ENCODE data around the gene RAD51B.

RAD51B gene

GRCh38 chr14:68519671-68520187, 700.1 kb downstream of the RAD51B start:
- H3K4me3 ChIP-seq (ENCODE audit: low read depth, low read length) = no peak overlapping the region

DNA sequence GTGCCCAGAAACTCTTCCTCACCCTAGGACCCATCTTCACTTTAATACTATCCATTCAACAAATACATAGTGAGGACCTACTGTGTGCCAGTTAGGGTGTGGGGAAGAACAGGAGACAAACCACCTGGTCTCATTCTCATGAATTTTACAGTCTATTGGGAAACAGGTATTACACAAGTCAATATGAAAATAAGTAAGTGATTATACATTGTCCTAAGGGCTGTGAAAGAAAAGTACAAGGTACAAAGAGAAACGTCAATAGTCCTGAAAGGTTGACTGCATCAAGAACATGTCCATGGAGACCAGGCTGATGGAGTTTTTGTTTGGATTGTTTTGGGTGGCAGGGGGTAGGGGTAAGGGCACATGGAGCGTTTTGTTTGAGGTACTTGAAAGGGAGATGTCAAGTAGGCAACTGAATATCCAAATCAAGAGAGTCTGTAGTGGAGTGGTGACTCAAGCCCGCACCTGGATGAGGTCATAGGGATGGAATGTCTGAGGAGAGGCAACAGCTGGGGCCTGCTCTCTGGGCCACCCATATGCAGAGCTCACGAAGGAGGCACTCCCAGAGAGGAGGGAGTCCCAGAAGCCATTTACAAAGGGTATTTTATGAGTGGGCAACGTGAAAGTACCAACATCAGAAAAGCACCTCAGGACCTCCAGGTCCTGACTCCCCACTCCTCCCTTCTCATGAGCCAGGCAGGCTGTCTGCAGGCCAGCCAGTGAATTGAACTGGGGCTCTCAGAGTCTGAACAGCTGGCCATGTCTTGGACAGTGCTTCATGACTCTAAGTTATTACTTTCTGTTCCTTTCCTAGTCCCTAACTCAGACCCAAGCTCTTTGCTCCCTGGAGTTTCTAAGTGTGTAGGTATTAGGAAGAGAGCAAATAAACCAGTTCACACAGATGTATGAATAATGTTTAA, 701.3 kb downstream of the RAD51B start:
- TF ChIP-seq, protein P1, sequence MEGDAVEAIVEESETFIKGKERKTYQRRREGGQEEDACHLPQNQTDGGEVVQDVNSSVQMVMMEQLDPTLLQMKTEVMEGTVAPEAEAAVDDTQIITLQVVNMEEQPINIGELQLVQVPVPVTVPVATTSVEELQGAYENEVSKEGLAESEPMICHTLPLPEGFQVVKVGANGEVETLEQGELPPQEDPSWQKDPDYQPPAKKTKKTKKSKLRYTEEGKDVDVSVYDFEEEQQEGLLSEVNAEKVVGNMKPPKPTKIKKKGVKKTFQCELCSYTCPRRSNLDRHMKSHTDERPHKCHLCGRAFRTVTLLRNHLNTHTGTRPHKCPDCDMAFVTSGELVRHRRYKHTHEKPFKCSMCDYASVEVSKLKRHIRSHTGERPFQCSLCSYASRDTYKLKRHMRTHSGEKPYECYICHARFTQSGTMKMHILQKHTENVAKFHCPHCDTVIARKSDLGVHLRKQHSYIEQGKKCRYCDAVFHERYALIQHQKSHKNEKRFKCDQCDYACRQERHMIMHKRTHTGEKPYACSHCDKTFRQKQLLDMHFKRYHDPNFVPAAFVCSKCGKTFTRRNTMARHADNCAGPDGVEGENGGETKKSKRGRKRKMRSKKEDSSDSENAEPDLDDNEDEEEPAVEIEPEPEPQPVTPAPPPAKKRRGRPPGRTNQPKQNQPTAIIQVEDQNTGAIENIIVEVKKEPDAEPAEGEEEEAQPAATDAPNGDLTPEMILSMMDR (IDR thresholded peaks at IDR 0.05; ENCODE audit: borderline replicate concordance, insufficient read depth, low read depth, low read length) = no peak
- H3K4me3 ChIP-seq (ENCODE audit: low read depth, low read length) = no peak overlapping the region

More at GRCh38 chr14:68519671-68520187, 700.1 kb downstream of the RAD51B start:
- TF ChIP-seq, protein P1 (IDR thresholded peaks at IDR 0.05; ENCODE audit: borderline replicate concordance, insufficient read depth, low read depth, low read length) = no peak

- H3K4me3 ChIP-seq (ENCODE audit: low read depth, low read length) = no peak overlapping the region
- TF ChIP-seq, protein P1 (IDR thresholded peaks at IDR 0.05; ENCODE audit: borderline replicate concordance, insufficient read depth, low read depth, low read length) = no peak
These were observed 702.0 kb downstream of the RAD51B start for GRCh38 chr14:68521557-68521901.

- TF ChIP-seq, protein P1 (IDR thresholded peaks at IDR 0.05; ENCODE audit: borderline replicate concordance, insufficient read depth, low read depth, low read length) = no peak
- no peak overlapping the region for H3K4me3 ChIP-seq (ENCODE audit: low read depth, low read length)
These were observed 702.5 kb downstream of the RAD51B start for GRCh38 chr14:68521961-68522509.

DNA sequence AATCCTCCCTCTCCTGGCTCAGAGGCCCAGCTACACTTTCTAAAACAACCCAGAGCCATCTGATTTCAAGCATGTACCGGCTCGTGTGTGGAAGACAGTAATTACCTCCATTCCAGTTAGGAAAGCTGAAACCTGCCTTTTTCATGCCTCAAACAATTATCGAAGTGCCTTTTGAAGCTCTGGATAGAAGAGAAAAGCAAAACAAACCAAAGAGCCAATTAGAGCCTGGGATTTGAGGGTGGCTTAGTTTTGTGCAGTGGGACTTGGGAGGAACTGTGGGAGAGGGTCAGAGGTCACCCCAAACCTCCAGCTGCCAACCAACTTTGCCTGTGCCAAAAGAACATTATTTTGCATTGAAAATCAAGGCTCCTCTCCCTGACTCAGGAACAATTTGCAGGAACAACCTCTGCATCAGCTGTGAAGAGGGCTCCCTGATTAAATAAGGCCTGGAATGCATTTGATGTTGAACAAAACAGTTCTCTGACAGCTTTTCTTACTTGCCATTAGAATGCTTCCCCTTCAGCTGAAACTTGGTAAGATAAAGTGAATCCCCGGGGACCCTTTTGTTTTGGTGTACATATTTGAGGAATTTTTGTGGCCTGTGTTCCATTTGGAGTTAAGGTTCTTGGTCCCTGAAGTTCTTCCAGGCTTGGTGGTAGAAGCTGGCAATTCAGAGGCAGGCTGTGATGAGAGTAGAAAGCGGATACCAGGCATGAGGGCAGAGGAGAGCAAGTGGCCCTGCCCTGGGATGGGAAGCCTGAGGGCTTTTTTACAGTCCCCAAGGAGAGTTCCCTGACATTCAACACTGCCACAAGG, 703.1 kb downstream of the RAD51B start:
- H3K4me3 ChIP-seq (ENCODE audit: low read depth, low read length) = no peak overlapping the region
- TF ChIP-seq, protein P1 (IDR thresholded peaks at IDR 0.05; ENCODE audit: borderline replicate concordance, insufficient read depth, low read depth, low read length) = no peak

DNA sequence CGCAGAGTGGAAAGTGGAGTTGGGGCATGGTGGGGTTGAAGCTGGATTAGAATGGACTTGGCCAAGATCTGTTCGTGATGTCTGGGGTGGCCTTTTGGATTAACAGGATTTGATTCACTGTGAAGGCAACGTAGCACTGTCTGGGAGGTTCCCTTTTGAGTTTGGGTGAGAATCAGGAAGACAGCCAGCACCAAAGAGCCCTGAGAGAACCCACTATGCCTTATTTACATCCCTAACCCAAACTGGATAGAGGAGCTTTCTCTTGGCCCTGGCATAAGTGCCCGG, 703.7 kb downstream of the RAD51B start:
- TF ChIP-seq, protein P1 (IDR thresholded peaks at IDR 0.05; ENCODE audit: borderline replicate concordance, insufficient read depth, low read depth, low read length) = no peak
- no peak overlapping the region for H3K4me3 ChIP-seq (ENCODE audit: low read depth, low read length)
